ENCODE data around the gene TFEB. TPM values are rescaled to one million over a fixed set of nuclear protein-coding genes. Genes with fewer than 3 reads are reported as not detected.

TFEB gene
- total RNA-seq, 3 donors from 2014 or later (not counting 1 experiment from before 2014, with no cell fraction given), result 56.0 to 66.7 (median 66.2) TPM

DNA sequence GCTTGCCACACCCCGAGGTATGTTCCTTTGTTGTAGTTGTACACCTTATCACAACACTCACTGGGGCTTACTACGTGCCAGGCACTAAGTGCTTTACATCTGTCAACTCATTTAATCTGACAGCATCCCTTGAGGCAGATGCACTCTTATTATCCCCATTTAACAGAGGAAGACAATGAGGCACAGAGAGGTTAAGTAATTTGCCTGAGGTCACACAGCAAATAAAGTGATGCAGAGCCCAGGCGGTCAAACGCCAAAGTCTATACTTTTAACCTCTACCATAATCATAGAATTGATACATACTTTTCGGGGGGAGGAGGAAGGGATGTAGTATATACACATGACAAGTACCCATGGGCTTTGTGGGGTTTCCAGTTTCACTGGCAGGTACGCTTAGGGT lies 59.4 kb downstream of the TFEB start:
- ATAC-seq (no peak), DNase-seq (no peak)
- intact Hi-C loops (cut with micrococcal nuclease), result no loop called here
- Histone ChIP-seq H3K27ac (ENCODE audit: low read length) (no peak overlapping the region), H3K36me3 (ENCODE audit: control insufficient read depth, insufficient read depth, low read length) (no peaks in the 10 kb centered on the region), H3K27me3 (ENCODE audit: control insufficient read depth, insufficient read depth, low read length) (no peaks in the 10 kb centered on the region), H3K4me3 (ENCODE audit: low read length) (no peak overlapping the region), H3K9me3 (ENCODE audit: control insufficient read depth, insufficient read depth, low read length) (no peaks in the 10 kb centered on the region), H3K4me1 (ENCODE audit: control insufficient read depth, insufficient read depth, low read length) (no peaks in the 10 kb centered on the region)
- peaks cover 16 to 27% of the 10 kb centered on the region in 2 donors for H3K27me3 Mint-ChIP-seq (ENCODE audit: low read depth in 2 of 2)
- TF ChIP-seq, protein P1, sequence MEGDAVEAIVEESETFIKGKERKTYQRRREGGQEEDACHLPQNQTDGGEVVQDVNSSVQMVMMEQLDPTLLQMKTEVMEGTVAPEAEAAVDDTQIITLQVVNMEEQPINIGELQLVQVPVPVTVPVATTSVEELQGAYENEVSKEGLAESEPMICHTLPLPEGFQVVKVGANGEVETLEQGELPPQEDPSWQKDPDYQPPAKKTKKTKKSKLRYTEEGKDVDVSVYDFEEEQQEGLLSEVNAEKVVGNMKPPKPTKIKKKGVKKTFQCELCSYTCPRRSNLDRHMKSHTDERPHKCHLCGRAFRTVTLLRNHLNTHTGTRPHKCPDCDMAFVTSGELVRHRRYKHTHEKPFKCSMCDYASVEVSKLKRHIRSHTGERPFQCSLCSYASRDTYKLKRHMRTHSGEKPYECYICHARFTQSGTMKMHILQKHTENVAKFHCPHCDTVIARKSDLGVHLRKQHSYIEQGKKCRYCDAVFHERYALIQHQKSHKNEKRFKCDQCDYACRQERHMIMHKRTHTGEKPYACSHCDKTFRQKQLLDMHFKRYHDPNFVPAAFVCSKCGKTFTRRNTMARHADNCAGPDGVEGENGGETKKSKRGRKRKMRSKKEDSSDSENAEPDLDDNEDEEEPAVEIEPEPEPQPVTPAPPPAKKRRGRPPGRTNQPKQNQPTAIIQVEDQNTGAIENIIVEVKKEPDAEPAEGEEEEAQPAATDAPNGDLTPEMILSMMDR (IDR thresholded peaks at IDR 0.05), result no peak
- no peaks in the 10 kb centered on the region for H3K4me1 Mint-ChIP-seq
- no peaks in the 10 kb centered on the region for H3K36me3 Mint-ChIP-seq
- H3K4me3 Mint-ChIP-seq, result no peak overlapping the region
- 77% methylated on average over 4 of the region's 6 CpGs for WGBS (ENCODE audit: insufficient coverage)
- no peak overlapping the region for H3K27ac Mint-ChIP-seq
- H3K9me3 Mint-ChIP-seq, result no peaks in the 10 kb centered on the region

DNA sequence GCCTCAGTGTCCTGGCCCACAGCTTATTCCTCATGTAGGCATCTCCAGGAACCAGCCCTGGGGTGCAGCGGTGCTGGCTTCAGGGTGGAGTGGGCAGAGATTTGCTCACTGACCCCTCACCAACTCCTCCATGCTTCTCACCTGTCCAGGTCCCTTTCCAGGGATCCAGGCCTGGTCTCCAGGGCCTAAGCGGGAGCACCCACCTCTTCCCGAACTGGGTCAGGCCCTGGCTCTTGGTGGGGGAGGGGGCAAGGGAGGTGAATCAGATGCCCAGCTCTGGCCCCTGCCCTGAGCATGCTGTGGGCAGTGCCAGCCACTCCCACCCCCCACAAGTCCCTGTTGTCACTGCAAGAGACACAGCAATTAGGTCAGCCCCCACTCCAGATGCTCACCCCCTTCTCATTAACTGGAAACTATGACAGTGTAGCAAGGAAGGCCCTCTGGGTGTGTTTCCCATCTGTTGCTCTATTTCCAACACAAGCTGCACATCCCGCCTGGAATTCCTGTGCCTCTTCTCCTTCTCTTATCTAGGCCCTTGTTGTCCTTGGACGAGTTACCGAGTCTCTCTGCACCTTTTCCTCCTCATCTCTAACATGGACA lies 60.1 kb downstream of the TFEB start:
- no peaks in the 10 kb centered on the region for H3K36me3 ChIP-seq (ENCODE audit: control insufficient read depth, insufficient read depth, low read length)
- no peaks in the 10 kb centered on the region for H3K9me3 Mint-ChIP-seq
- no peak overlapping the region for H3K27ac ChIP-seq (ENCODE audit: low read length)
- H3K4me3 Mint-ChIP-seq, result no peak overlapping the region
- WGBS (ENCODE audit: insufficient coverage), result 91% methylated on average over 4 of the region's 6 CpGs
- H3K27me3 ChIP-seq (ENCODE audit: control insufficient read depth, insufficient read depth, low read length), result no peaks in the 10 kb centered on the region
- no peaks in the 10 kb centered on the region for H3K9me3 ChIP-seq (ENCODE audit: control insufficient read depth, insufficient read depth, low read length)
- no peak overlapping the region for H3K4me3 ChIP-seq (ENCODE audit: low read length)
- H3K27me3 Mint-ChIP-seq (ENCODE audit: low read depth in 2 of 2), result peaks cover 22 to 34% of the 10 kb centered on the region in 2 donors
- TF ChIP-seq, protein P1 (IDR thresholded peaks at IDR 0.05), result no peak
- no peak overlapping the region for H3K27ac Mint-ChIP-seq
- H3K36me3 Mint-ChIP-seq, result no peaks in the 10 kb centered on the region
- H3K4me1 ChIP-seq (ENCODE audit: control insufficient read depth, insufficient read depth, low read length), result no peaks in the 10 kb centered on the region
- intact Hi-C loops (cut with micrococcal nuclease), result no loop called here
- no peak for DNase-seq
- no peaks in the 10 kb centered on the region for H3K4me1 Mint-ChIP-seq
- ATAC-seq, result no peak

DNA sequence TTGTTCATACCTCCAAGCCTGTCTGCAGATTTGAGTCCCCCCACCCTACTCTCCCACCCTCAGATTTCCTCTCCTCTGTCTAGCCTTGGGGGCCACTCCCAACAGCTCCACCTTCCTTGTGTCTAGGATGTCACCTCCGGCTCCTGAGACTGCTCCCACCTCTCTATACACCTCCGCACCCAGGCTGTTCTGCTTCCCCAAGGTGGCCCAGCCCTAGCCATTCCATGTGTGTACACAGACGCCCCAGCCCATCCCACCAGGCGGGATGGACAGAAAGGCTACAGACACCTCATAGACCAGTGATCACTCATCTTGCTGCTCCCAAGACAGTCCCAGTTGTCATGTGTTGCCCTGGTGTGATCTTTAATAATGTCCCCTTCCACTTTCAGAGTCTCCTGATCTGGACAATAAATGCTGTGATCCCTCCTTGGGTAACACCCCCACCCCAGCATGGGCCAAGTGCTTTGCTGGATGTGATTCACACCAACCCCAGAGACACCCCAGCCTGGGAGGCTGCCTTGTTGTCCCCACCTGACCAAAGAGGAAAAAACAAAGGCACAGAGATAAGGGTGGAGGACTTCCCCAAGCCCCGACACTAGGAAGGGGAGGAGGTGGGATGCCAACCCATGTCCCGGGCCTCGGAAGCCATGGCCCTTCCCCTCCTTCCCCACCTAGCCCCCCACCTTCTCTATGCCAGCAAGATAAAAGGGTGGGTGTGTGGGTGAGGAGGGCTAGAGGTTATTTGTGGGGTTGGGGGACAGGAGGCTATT lies 61.0 kb downstream of the TFEB start:
- no peaks in the 10 kb centered on the region for H3K36me3 Mint-ChIP-seq
- H3K9me3 Mint-ChIP-seq, result no peaks in the 10 kb centered on the region
- Histone ChIP-seq H3K36me3 (ENCODE audit: control insufficient read depth, insufficient read depth, low read length) (no peaks in the 10 kb centered on the region), H3K27ac (ENCODE audit: low read length) (no peak overlapping the region), H3K4me3 (ENCODE audit: low read length) (no peak overlapping the region), H3K4me1 (ENCODE audit: control insufficient read depth, insufficient read depth, low read length) (no peaks in the 10 kb centered on the region), H3K27me3 (ENCODE audit: control insufficient read depth, insufficient read depth, low read length) (no peaks in the 10 kb centered on the region), H3K9me3 (ENCODE audit: control insufficient read depth, insufficient read depth, low read length) (no peaks in the 10 kb centered on the region)
- intact Hi-C loops (cut with micrococcal nuclease), result no loop called here
- no peak overlapping the region for H3K27ac Mint-ChIP-seq
- ATAC-seq, result no peak
- H3K4me1 Mint-ChIP-seq, result no peaks in the 10 kb centered on the region
- no peak overlapping the region for H3K4me3 Mint-ChIP-seq
- WGBS (ENCODE audit: insufficient coverage), result 80% methylated on average over 4 of the region's 7 CpGs
- no peak for DNase-seq
- H3K27me3 Mint-ChIP-seq (ENCODE audit: low read depth in 2 of 2), result peaks cover 22 to 36% of the 10 kb centered on the region in 2 donors
- TF ChIP-seq, protein P1 (IDR thresholded peaks at IDR 0.05), result no peak

All from natural killer cell (primary cell).